ENCODE results near the gene UBL7.

The UBL7 gene

GRCh38 chr15:74426404-74427281, 34.3 kb downstream of the UBL7 start:
- DNase-seq (ENCODE audit: extremely low read depth, insufficient read length), result no peak

GRCh38 chr15:74425630-74426029, 35.3 kb downstream of the UBL7 start:
- Histone ChIP-seq H3K36me3 (ENCODE audit: control insufficient read depth, insufficient read depth, low read length) (peaks cover 52% of the 10 kb centered on the region), H3K27me3 (replicated peaks; ENCODE audit: control insufficient read depth, insufficient read depth, low read length) (no peaks in the 10 kb centered on the region), H3K4me3 (replicated peaks; ENCODE audit: low read depth, low read length) (peak overlapping the region; percentile 18)
- TF ChIP-seq CTCF (IDR thresholded peaks at IDR 0.05; ENCODE audit: insufficient read depth, low read length, poor library complexity, severe bottlenecking), result no peak
- DNase-seq (ENCODE audit: extremely low read depth, insufficient read length), result no peak

More at GRCh38 chr15:74426404-74427281, 34.3 kb downstream of the UBL7 start:
- no peaks in the 10 kb centered on the region for H3K27me3 ChIP-seq (replicated peaks; ENCODE audit: control insufficient read depth, insufficient read depth, low read length)
- peak overlapping the region; percentile 44 for H3K4me3 ChIP-seq (replicated peaks; ENCODE audit: low read depth, low read length)
- TF ChIP-seq CTCF (IDR thresholded peaks at IDR 0.05; ENCODE audit: insufficient read depth, low read length, poor library complexity, severe bottlenecking), result no peak
- H3K36me3 ChIP-seq (ENCODE audit: control insufficient read depth, insufficient read depth, low read length), result peaks cover 55% of the 10 kb centered on the region

- no peaks in the 10 kb centered on the region for H3K27me3 ChIP-seq (replicated peaks; ENCODE audit: control insufficient read depth, insufficient read depth, low read length)
- H3K4me3 ChIP-seq (replicated peaks; ENCODE audit: low read depth, low read length), result peak overlapping the region; percentile 18
- TF ChIP-seq CTCF (IDR thresholded peaks at IDR 0.05; ENCODE audit: insufficient read depth, low read length, poor library complexity, severe bottlenecking), result no peak
- H3K36me3 ChIP-seq (ENCODE audit: control insufficient read depth, insufficient read depth, low read length), result peaks cover 53% of the 10 kb centered on the region
- no peak for DNase-seq (ENCODE audit: extremely low read depth, insufficient read length)
Measured at GRCh38 chr15:74424901-74425528, 35.9 kb downstream of the UBL7 start.

GRCh38 chr15:74423431-74424257, 37.3 kb downstream of the UBL7 start:
- Histone ChIP-seq H3K4me3 (replicated peaks; ENCODE audit: low read depth, low read length) (peak overlapping the region; percentile 40), H3K27me3 (replicated peaks; ENCODE audit: control insufficient read depth, insufficient read depth, low read length) (no peaks in the 10 kb centered on the region), H3K36me3 (ENCODE audit: control insufficient read depth, insufficient read depth, low read length) (peaks cover 58% of the 10 kb centered on the region)
- no peak for TF ChIP-seq CTCF (IDR thresholded peaks at IDR 0.05; ENCODE audit: insufficient read depth, low read length, poor library complexity, severe bottlenecking)
- DNase-seq (ENCODE audit: extremely low read depth, insufficient read length), result no peak

GRCh38 chr15:74422652-74423430, 38.1 kb downstream of the UBL7 start:
- Histone ChIP-seq H3K27me3 (replicated peaks; ENCODE audit: control insufficient read depth, insufficient read depth, low read length) (no peaks in the 10 kb centered on the region), H3K4me3 (replicated peaks; ENCODE audit: low read depth, low read length) (peak overlapping the region; percentile 40), H3K36me3 (ENCODE audit: control insufficient read depth, insufficient read depth, low read length) (peaks cover 59% of the 10 kb centered on the region)
- no peak for TF ChIP-seq CTCF (IDR thresholded peaks at IDR 0.05; ENCODE audit: insufficient read depth, low read length, poor library complexity, severe bottlenecking)
- no peak for DNase-seq (ENCODE audit: extremely low read depth, insufficient read length)
